AG04450 (cell line): ENCODE measurements around the gene LRMDA. TPM values are rescaled to one million over a fixed set of nuclear protein-coding genes. Genes with fewer than 3 reads are reported as not detected.

ENCODE experiments used
- CTCF ChIA-PET: fragments of 300-600, 350-600 bp; formaldehyde crosslinking; extraction: SDS; loops from one replicate; lab custom pipeline; 2022; ENCODE audit warnings: antibody characterized with exemption, inconsistent platforms; lab: Charles Lee
- POLR2A ChIA-PET: fragments of 350-600 bp; formaldehyde crosslinking; extraction: SDS; loops from one replicate; lab custom pipeline; 2021; ENCODE audit warnings: antibody characterized with exemption, inconsistent platforms; lab: Yijun Ruan, JAX
- DNase-seq: peaks from one replicate; pipeline ENCODE4 v3.0.0-alpha.2; 2011; ENCODE audit warnings: low read depth, low spot score
- H3K27ac ChIP-seq: one replicate; pipeline ENCODE4 v1.5.1; 2012; ENCODE audit warnings: low read depth, low read length, control low read depth
- H3K27me3 ChIP-seq: one replicate; pipeline ENCODE4 v1.6.0; 2012; ENCODE audit warnings: low read length; ENCODE audit not compliant: control insufficient read depth, insufficient read depth
- H3K4me3 ChIP-seq: 2 replicates; pipeline ENCODE4 v1.5.1; 2011; ENCODE audit warnings: mild to moderate bottlenecking, low read depth, low read length, control low read depth
- H3K9me3 ChIP-seq: 2 replicates; pipeline ENCODE4 v1.5.1; 2012; ENCODE audit warnings: low read length; ENCODE audit not compliant: control insufficient read depth, insufficient read depth
- CTCF ChIP-seq: IDR thresholded peaks from 2 replicates; pipeline ENCODE4 v1.5.1; 2011; ENCODE audit warnings: low read depth, low read length, control low read depth, inconsistent platforms
- polyA plus RNA-seq: library from polyadenylated mRNA; depleted of rRNA; stranded (reverse); fragments of >200 nt; gene quantifications from 2 replicates; pipeline ENCODE4 v1.2.3, GENCODE V29; 2011

LRMDA gene
- polyA plus RNA-seq, 1 experiment: 0.12 TPM

DNA sequence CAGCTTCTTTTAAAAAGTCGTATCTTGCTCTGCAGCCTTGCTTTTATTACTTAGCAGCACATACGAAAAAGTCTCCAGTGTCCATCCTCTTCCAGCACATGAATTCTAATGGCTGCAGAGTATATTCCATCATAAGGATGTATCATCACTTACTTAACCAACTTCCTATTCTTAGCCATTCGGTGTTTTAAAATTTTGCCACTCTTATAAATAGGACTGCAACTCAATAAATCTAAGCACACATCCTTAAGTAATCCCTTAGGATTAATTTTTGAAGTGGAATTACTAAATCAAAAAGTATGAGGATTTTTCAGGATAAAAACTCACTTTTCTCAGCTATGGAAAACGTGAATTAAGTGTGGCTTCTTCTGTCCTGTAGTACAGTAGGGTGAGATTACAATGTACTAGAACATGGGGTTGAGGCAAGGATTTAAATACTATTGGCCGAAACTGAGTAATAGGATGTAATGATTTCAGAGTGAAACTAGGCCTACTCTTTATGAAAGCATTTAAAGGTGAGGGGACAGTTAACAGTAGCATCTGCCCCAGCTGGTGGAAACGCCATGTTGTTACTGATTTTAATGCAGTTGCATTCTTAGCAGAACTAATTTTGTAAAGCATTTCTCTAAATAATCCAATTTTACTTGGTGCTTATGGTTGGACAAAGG lies 1035.5 kb downstream of the LRMDA start:
- ChIA-PET POLR2A (no interaction called here), CTCF (no interaction called here)
- no peak for DNase-seq
- H3K27ac ChIP-seq: no peak overlapping the region
- no peak overlapping the region for H3K4me3 ChIP-seq
- no peak for TF ChIP-seq CTCF
- H3K9me3 ChIP-seq: no peaks in the 10 kb centered on the region
- H3K27me3 ChIP-seq: no peaks in the 10 kb centered on the region

- Histone ChIP-seq H3K9me3 (no peaks in the 10 kb centered on the region), H3K27ac (no peak overlapping the region), H3K27me3 (no peaks in the 10 kb centered on the region), H3K4me3 (no peak overlapping the region)
- CTCF ChIA-PET: no interaction called here
- POLR2A ChIA-PET: no interaction called here
- no peak for TF ChIP-seq CTCF
- no peak for DNase-seq
These were observed 1038.3 kb downstream of the LRMDA start for GRCh38 chr10:76469675-76470074.

- Histone ChIP-seq H3K27me3 (no peaks in the 10 kb centered on the region), H3K27ac (no peak overlapping the region), H3K4me3 (no peak overlapping the region), H3K9me3 (no peaks in the 10 kb centered on the region)
- no peak for TF ChIP-seq CTCF
- DNase-seq: no peak
- POLR2A ChIA-PET: no interaction called here
- CTCF ChIA-PET: no interaction called here
These were observed 1047.8 kb downstream of the LRMDA start for GRCh38 chr10:76479103-76479790.

DNA sequence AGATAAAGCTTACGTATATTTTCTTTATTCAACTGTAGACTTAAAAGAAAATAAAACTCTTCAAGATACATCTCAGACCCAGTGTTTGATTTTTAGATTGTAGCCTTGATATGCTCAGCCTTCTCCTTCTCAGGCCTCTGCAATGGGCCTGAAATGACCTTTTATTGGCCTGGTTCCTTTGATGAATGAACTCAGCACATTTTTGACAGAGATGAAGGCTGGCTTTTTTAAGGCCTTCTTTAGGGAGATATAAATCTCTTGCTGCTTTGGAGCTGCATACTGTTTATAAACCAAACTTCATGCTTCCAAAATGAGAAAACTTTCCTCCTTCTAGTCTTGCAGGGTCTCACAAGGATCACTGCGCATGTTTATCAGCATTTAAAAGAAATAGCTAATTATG lies 1049.8 kb downstream of the LRMDA start:
- CTCF ChIA-PET: no interaction called here
- TF ChIP-seq CTCF: no peak
- Histone ChIP-seq H3K27ac (no peak overlapping the region), H3K9me3 (no peaks in the 10 kb centered on the region), H3K4me3 (no peak overlapping the region), H3K27me3 (no peaks in the 10 kb centered on the region)
- POLR2A ChIA-PET: no interaction called here
- DNase-seq: no peak

- H3K4me3 ChIP-seq: no peak overlapping the region
- H3K27me3 ChIP-seq: no peaks in the 10 kb centered on the region
- ChIA-PET POLR2A (no interaction called here), CTCF (interaction anchor here (0.6 kb wide), 1 partner anchor 1648 kb away, joined by 3 read pairs; no protein-coding TSS in a partner anchor)
- H3K27ac ChIP-seq: no peak overlapping the region
- no peaks in the 10 kb centered on the region for H3K9me3 ChIP-seq
- TF ChIP-seq CTCF: no peak
- DNase-seq: no peak
These were observed 1056.2 kb downstream of the LRMDA start for GRCh38 chr10:76487582-76487981.
